ENCODE measurements around the gene OLFM1. TPM values are rescaled to one million over a fixed set of nuclear protein-coding genes. Genes with fewer than 3 reads are reported as not detected.
A peak's percentile ranks its signal among the peaks of the same experiment; 100 is the strongest.

The OLFM1 gene
- total RNA-seq, 6 experiments from 2014 or later = 1.1 to 5.9 (median 3.5) TPM

DNA sequence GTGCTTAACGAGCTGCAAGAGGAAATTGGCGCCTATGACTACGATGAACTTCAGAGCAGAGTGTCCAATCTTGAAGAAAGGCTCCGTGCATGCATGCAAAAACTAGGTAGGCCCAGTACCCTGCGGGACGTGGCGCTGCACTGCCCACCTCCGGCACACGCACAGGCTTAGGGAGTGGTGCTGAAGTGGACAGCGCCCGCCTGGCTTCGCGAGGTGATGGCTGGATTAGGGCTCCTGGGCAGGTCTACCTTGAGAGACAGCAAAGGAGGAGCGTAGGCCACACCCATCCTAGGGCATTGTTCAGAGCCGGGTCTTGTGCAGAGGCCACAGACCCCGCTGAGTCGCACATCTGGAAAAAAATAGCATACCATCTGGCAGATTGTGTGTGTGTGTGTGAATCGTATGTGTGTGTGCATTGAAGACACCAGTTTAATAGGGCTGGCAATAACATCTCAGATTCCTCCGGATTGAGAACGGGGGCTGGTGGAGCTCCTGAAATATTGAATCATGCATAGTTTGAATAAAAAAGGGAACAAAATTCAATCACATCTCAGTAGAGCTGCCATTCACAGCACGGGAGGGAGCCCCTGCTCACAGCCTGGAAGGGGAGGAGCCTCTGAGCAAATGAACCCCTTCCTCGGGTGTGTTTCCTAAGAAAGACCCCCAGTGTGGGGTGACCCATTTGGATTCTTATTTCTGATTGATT, 11.1 kb downstream of the OLFM1 start:
- Histone ChIP-seq H3K4me1 (no peaks in the 10 kb centered on the region), H3K27me3 (no peaks in the 10 kb centered on the region), H3K36me3 (no peaks in the 10 kb centered on the region), H3K9me3 (no peaks in the 10 kb centered on the region), H3K27ac (no peak overlapping the region), H3K4me3 (no peak overlapping the region)
- DNase-seq = no peak
- ATAC-seq = peak in 3 of 4 donors; percentile 24 to 47 (median 38)
- WGBS (ENCODE audit: insufficient coverage, low coverage, low lambda C conversion rate, missing lambda C conversion rate) = 34% methylated on average over 15 of the region's 22 CpGs
- intact Hi-C loops (cut with DNase I) = no loop called here
- TF ChIP-seq, protein P1, sequence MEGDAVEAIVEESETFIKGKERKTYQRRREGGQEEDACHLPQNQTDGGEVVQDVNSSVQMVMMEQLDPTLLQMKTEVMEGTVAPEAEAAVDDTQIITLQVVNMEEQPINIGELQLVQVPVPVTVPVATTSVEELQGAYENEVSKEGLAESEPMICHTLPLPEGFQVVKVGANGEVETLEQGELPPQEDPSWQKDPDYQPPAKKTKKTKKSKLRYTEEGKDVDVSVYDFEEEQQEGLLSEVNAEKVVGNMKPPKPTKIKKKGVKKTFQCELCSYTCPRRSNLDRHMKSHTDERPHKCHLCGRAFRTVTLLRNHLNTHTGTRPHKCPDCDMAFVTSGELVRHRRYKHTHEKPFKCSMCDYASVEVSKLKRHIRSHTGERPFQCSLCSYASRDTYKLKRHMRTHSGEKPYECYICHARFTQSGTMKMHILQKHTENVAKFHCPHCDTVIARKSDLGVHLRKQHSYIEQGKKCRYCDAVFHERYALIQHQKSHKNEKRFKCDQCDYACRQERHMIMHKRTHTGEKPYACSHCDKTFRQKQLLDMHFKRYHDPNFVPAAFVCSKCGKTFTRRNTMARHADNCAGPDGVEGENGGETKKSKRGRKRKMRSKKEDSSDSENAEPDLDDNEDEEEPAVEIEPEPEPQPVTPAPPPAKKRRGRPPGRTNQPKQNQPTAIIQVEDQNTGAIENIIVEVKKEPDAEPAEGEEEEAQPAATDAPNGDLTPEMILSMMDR (IDR thresholded peaks at IDR 0.05) = no peak
- TF ChIP-seq POLR2A (IDR thresholded peaks at IDR 0.05) = no peak

DNA sequence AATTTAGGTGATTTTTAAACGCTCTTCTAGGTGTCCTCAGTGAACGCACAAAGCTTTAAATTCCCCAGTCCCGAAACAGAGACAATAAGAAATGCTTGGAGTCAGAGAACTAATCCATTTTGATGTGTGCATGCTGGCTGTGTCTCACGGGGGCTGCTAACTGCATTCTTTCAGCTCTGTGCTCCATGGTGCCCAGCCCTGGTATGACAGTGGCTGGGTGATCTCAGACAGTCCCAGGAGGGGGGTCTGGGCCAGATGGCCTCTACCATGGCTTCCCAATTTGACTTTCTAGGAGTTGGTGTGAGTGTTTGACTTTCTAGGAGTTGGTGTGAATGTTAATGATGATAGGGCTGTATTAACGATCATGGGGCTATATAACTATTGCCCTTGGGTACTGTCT, 12.1 kb downstream of the OLFM1 start:
- H3K9me3 ChIP-seq = no peaks in the 10 kb centered on the region

DNA sequence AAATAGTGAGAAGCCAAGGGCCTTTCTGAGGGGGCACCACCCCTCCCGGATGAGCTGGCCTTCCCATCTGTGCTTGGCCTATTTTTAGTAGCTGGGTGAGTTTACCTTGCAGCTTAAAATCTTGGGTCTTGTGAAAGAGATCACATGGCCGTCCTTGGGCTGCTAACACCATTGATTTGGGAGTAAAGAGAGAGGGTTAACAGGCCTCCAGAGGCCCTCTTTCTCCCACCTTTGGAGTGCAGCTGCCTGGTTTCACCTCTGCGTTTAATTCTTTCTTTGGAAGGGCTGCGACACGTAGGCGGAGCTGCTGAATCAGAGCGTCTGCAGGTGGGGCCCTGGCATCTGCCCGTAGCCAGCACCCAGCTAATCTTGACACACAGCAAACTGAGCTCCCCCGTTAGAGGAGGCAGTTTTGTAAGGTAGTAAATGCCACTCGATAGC, 12.8 kb downstream of the OLFM1 start:
- Histone ChIP-seq H3K27ac (no peak overlapping the region), H3K4me3 (no peak overlapping the region), H3K4me1 (no peaks in the 10 kb centered on the region), H3K9me3 (no peaks in the 10 kb centered on the region), H3K27me3 (no peaks in the 10 kb centered on the region), H3K36me3 (no peaks in the 10 kb centered on the region)
- TF ChIP-seq, protein P1 (IDR thresholded peaks at IDR 0.05) = no peak
- no peak for TF ChIP-seq POLR2A (IDR thresholded peaks at IDR 0.05)
- no peak for ATAC-seq
- 40% methylated on average over 8 of the region's 10 CpGs for WGBS (ENCODE audit: insufficient coverage, low coverage, low lambda C conversion rate, missing lambda C conversion rate)
- intact Hi-C loops (cut with DNase I) = no loop called here
- no peak for DNase-seq

More for the DNA sequence above, 12.1 kb downstream of the OLFM1 start:
- WGBS (ENCODE audit: insufficient coverage, low coverage, low lambda C conversion rate, missing lambda C conversion rate) = 55% methylated on average over 4 of the region's 5 CpGs
- no peaks in the 10 kb centered on the region for H3K27me3 ChIP-seq
- no peak for TF ChIP-seq POLR2A (IDR thresholded peaks at IDR 0.05)
- TF ChIP-seq, protein P1 (IDR thresholded peaks at IDR 0.05) = no peak
- intact Hi-C loops (cut with DNase I) = no loop called here
- H3K36me3 ChIP-seq = no peaks in the 10 kb centered on the region
- no peak for DNase-seq
- no peak overlapping the region for H3K27ac ChIP-seq
- H3K4me3 ChIP-seq = no peak overlapping the region
- H3K4me1 ChIP-seq = no peaks in the 10 kb centered on the region
- ATAC-seq = no peak

DNA sequence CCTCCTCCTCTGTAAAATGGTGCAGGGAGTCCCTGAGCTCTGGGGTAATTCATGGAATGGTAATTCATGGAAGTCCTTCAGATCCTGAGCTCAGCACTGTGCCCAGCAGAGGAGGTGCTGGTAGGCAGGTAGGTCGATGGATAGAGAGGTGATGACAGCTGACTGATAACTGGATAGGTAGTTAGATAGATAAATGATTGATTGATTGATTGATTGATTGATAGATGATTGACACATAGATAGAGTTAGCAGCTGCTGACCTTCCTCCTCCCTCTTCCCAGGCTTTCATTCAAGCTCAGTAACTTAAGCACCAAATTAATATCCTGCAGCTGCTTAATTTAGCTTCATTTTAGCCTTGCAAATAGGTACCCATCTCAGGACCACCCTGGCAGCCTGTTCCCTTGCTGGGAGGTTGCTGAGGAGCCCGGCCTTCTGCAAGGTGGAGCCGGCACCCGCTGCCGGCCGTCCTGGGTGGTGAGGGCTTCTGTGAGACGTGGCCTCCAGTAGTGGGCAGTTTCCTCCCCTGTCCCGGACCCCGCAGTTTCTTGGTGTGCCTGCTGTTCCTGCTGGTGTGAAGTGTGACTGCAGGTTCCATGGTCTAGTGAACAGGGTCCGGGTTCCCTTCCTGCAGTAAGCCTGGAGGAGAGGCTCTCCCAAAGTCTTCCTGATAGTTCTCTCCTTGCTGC, 13.4 kb downstream of the OLFM1 start:
- no peak overlapping the region for H3K27ac ChIP-seq
- no peaks in the 10 kb centered on the region for H3K36me3 ChIP-seq
- no peaks in the 10 kb centered on the region for H3K4me1 ChIP-seq
- no peaks in the 10 kb centered on the region for H3K27me3 ChIP-seq
- TF ChIP-seq, protein P1 (IDR thresholded peaks at IDR 0.05) = no peak
- no peak for TF ChIP-seq POLR2A (IDR thresholded peaks at IDR 0.05)
- intact Hi-C loops (cut with DNase I) = no loop called here
- WGBS (ENCODE audit: insufficient coverage, low coverage, low lambda C conversion rate, missing lambda C conversion rate) = 75% methylated on average over 5 of the region's 10 CpGs
- no peak for ATAC-seq
- H3K4me3 ChIP-seq = no peak overlapping the region
- H3K9me3 ChIP-seq = no peaks in the 10 kb centered on the region
- no peak for DNase-seq

Data from right lobe of liver (tissue), 6 donors.